K562 (cell line): ENCODE results near the gene GSTT2B. TPM values are rescaled to one million over a fixed set of nuclear protein-coding genes. Genes with fewer than 3 reads are reported as not detected.
"Not testable (repeated sequence)": the region's sequence is repeated elsewhere in the genome, so short reads cannot be mapped to it uniquely, and the experiment has no call there.

Experiments used
- ATAC-seq: fragments of 200-7000 bp; cut with Tn5 transposase; 3 replicates; pipeline ENCODE4 v1.9.1; 2020; ENCODE audit warnings: moderate library complexity
- BruUV-seq: library from RNA; stranded (reverse); fragments of 400-500 nt; replicated peaks from 2 replicates; lab custom pipeline; 2021; lab: Mats Ljungman, UMichigan
- CTCF ChIA-PET: fragments of 300-600 bp; formaldehyde crosslinking; extraction: SDS; loops from one replicate; lab custom pipeline; 2021; ENCODE audit warnings: low intra/inter-chr PET ratio; lab: Yijun Ruan, JAX
- POLR2A ChIA-PET: fragments of 300-600, 350-650 bp; sonication (Branson Sonifier 250); formaldehyde crosslinking; extraction: SDS; loops from one replicate; lab custom pipeline; 2021; ENCODE audit warnings: antibody characterized with exemption, inconsistent platforms; lab: Yijun Ruan, JAX
- DNase-seq, 4 experiments: peaks; one replicate each; pipeline versions ENCODE4 v3.0.0 to v3.0.0-alpha.2; 2011 to 2018; ENCODE audit warnings: low spot score in 3 of 4, mixed read lengths in 3 of 4; ENCODE audit errors: extremely low read depth in 1 of 4
- FAIRE-seq: peaks from 2 replicates; lab custom pipeline; 2011; peaks lifted over from hg19 to GRCh38; lab: Jason Lieb, UNC
- H2AFZ ChIP-seq: 2 replicates; pipeline ENCODE4 v1.6.0; 2011; ENCODE audit warnings: low read depth, low read length, control low read depth, inconsistent platforms
- H3K27ac ChIP-seq: fragments of 200-600 bp; 3 replicates; pipeline ENCODE4 v1.8.0; 2011; ENCODE audit warnings: low read depth, mild to moderate bottlenecking, control low read depth, inconsistent platforms, low read length, moderate library complexity, mixed read lengths; ENCODE audit errors: extremely low read depth
- H3K27me3 ChIP-seq, 2 experiments: fragments of 300-600 bp in 1 of 2; 2 replicates in 1 of 2; 3 replicates in 1 of 2; pipeline versions ENCODE4 v1.6.0 to v1.8.0; 2011; ENCODE audit warnings: inconsistent platforms in 2 of 2, low read length in 2 of 2, mild to moderate bottlenecking in 1 of 2, mixed read lengths in 1 of 2, moderate library complexity in 1 of 2; ENCODE audit not compliant: control insufficient read depth in 2 of 2, insufficient read depth in 2 of 2
- H3K36me3 ChIP-seq: fragments of 300-600 bp; 3 replicates; pipeline ENCODE4 v1.8.0; 2011; ENCODE audit warnings: mild to moderate bottlenecking, low read length, inconsistent platforms; ENCODE audit not compliant: control insufficient read depth, insufficient read depth
- H3K4me1 ChIP-seq, 2 experiments: fragments of 200-600 bp in 1 of 2; replicated peaks in 1 of 2; 2 replicates in 1 of 2; 3 replicates in 1 of 2; pipeline versions ENCODE4 v1.5.1 to v1.8.0; 2011; ENCODE audit warnings: inconsistent platforms in 2 of 2, low read length in 2 of 2, mild to moderate bottlenecking in 1 of 2, mixed read lengths in 1 of 2, moderate library complexity in 1 of 2; ENCODE audit not compliant: control insufficient read depth in 2 of 2, insufficient read depth in 2 of 2
- H3K4me2 ChIP-seq: 2 replicates; pipeline ENCODE4 v1.6.1; 2011; ENCODE audit warnings: low read length, control low read depth, inconsistent platforms, mixed read lengths; ENCODE audit not compliant: insufficient read depth
- H3K4me3 ChIP-seq: fragments of 200-600 bp; sonication (generic), shearing (Covaris generic); 2 replicates; pipeline ENCODE4 v1.5.1; 2016; ENCODE audit warnings: control low read depth, inconsistent platforms
- H3K79me2 ChIP-seq: fragments of 200-600 bp; 3 replicates; pipeline ENCODE4 v1.8.0; 2011; ENCODE audit warnings: low read length, inconsistent platforms; ENCODE audit not compliant: control insufficient read depth, insufficient read depth
- H3K9ac ChIP-seq, 2 experiments: 2 replicates each; pipeline versions ENCODE4 v1.6.0 to v1.6.1; 2011; ENCODE audit warnings: low read depth in 2 of 2, low read length in 2 of 2, control low read depth in 1 of 2, inconsistent platforms in 1 of 2, mild to moderate bottlenecking in 1 of 2, mixed read lengths in 1 of 2; ENCODE audit not compliant: insufficient read depth in 1 of 2
- H3K9me1 ChIP-seq: one replicate; pipeline ENCODE4 v1.6.0; 2011; ENCODE audit warnings: inconsistent platforms, mild to moderate bottlenecking, low read length, moderate library complexity; ENCODE audit not compliant: control insufficient read depth, insufficient read depth
- H3K9me3 ChIP-seq: replicated peaks from 2 replicates; pipeline ENCODE4 v1.5.1; 2011; ENCODE audit warnings: low read depth, low read length, inconsistent platforms; ENCODE audit not compliant: control insufficient read depth, insufficient read depth
- H4K20me1 ChIP-seq: replicated peaks from 2 replicates; pipeline ENCODE4 v1.6.1; 2011; ENCODE audit warnings: low read length, inconsistent platforms, mixed read lengths; ENCODE audit not compliant: control insufficient read depth, insufficient read depth
- WGBS: fragments of 100-300 bp; shearing (Covaris generic); methylation state at CpG from one replicate; pipeline ENCODE4 v1.1.6; 2016; ENCODE audit warnings: low coverage, mixed read lengths; ENCODE audit not compliant: insufficient coverage; ENCODE audit errors: missing lambda C conversion rate; 5-methylcytosine and 5-hydroxymethylcytosine counted together
- in situ Hi-C: fragments of 300-500 bp; cut with MboI; formaldehyde crosslinking; loops from 4 replicates; pipeline ENCODE4 v1.15.0; 2018; ENCODE audit warnings: inconsistent platforms, mixed read lengths
- intact Hi-C: fragments of 100-400 bp; cut with micrococcal nuclease; formaldehyde crosslinking; loops from 2 replicates; pipeline ENCODE4 v1.14.2; 2022
- polyA plus RNA-seq, 8 experiments: library from polyadenylated mRNA; depleted of rRNA in 4 of 8; stranded (reverse) in 5 of 8; unstranded in 3 of 8; fragments of >200 nt; fragmentation: Nextera tagmentation in 2 of 8; fragmentation: Illumina TruSeq in 1 of 8; extraction: Ambion mirVana in 2 of 8; extraction: Trizol in 1 of 8; gene quantifications; 2 replicates each; pipeline versions ENCODE4 v1.2.1 to v1.2.3, GENCODE V29; 2011 to 2014; ENCODE audit warnings: inconsistent platforms in 1 of 8, missing spikeins in 1 of 8
- total RNA-seq, 7 experiments: library from RNA; depleted of rRNA in 6 of 7; stranded (reverse); fragments of >200 nt in 6 of 7; fragmentation: Illumina TruSeq in 2 of 7; extraction: Trizol in 2 of 7; gene quantifications; 2 replicates each; pipeline versions ENCODE4 v1.2.1 to v1.2.3, GENCODE V29; 2011 to 2021; ENCODE audit warnings: low replicate concordance in 1 of 7

The GSTT2B gene
- total and polyA plus RNA-seq, 9 of the 15 experiments (the other 6 are each of a cell fraction or from before 2014, with no cell fraction given), result not detected

- BruUV-seq, result TSS peak; percentile 91
- DNase-seq, POLR2A ChIA-PET, H3K27me3 ChIP-seq, H3K4me2 ChIP-seq, CTCF ChIA-PET, H3K4me3 ChIP-seq, H4K20me1 ChIP-seq, H3K9ac ChIP-seq, H3K4me1 ChIP-seq, H2AFZ ChIP-seq, H3K27ac ChIP-seq, H3K9me1 ChIP-seq, H3K9me3 ChIP-seq, intact Hi-C loops: not testable (repeated sequence)
- in situ Hi-C loops, result loop anchor here (25.0 kb wide), 1 partner anchor 537 kb away; no protein-coding TSS in a partner anchor
- Histone ChIP-seq H3K36me3 (peaks cover 21% of the 10 kb centered on the region), H3K79me2 (peaks cover 17% of the 10 kb centered on the region)
- peak; percentile 67 for FAIRE-seq
- no CpG with 5 or more reads among the region's 27 CpGs for WGBS
- ATAC-seq, result peak; percentile 79
These were observed 13.9 kb upstream of the GSTT2B start for GRCh38 chr22:23974836-23975352.

DNA sequence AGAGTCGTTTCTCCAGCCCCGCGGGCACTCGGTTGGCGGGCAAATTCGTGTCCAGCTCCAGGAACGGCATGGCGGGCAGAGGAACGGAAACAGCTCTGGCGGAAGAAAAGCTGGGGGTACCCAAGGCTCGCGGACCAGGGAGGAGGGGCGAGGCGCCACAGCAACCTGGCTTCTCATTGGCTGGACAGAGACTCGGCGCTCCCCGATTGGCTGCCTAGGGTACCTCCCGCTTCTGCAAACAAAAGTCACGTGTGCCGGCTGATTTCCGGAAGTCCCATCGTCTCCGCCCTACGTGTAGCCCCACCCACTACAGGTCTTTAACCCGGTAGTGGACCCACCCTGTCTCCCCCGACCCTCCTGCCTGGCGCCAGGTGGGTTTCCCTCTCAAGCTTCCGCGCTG lies 13.3 kb upstream of the GSTT2B start, which contains the start of gene DDT:
Gene DDT (minus strand): TSS at position 97 of the 400 bp plus-strand sequence. CDS start 27 bp downstream, at position 70.
- no CpG with 5 or more reads among the region's 29 CpGs for WGBS
- FAIRE-seq (peak; percentile 98), ATAC-seq (peak; percentile 98)

DNA sequence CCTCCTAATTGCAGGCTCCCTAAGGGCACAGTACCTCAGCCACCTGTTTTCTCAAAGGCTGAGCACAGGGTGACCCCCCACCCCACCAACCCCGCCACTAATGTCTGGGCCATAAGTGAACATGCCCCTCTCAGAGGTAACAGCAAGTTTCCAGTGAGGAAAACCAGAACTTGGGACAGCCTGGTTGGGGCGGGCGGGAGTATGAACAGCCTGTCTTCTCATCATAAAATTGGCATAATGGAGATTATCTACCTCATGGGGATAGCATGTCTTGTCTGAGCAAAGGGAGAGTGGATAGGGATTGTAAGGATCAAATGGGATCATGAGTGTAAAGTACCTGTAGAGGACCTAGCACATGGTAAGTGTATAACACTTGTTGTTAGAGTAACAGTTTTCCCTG lies 10.9 kb upstream of the GSTT2B start:
- H3K4me3 ChIP-seq, CTCF ChIA-PET, ATAC-seq, H3K9ac ChIP-seq, H4K20me1 ChIP-seq, H3K4me2 ChIP-seq, H3K27me3 ChIP-seq, intact Hi-C loops, H2AFZ ChIP-seq, H3K27ac ChIP-seq, BruUV-seq, H3K9me3 ChIP-seq, FAIRE-seq, H3K4me1 ChIP-seq, H3K9me1 ChIP-seq: not testable (repeated sequence)
- Histone ChIP-seq H3K79me2 (peaks cover 17% of the 10 kb centered on the region), H3K36me3 (peaks cover 29% of the 10 kb centered on the region)
- in situ Hi-C loops, result loop anchor here (25.0 kb wide), 1 partner anchor 540 kb away; no protein-coding TSS in a partner anchor
- POLR2A ChIA-PET, result interaction anchor here (1.4 to 1.9 kb wide), 2 partner anchors 41 to 42 kb away, joined by 4 to 6 read pairs; no protein-coding TSS in a partner anchor
- 88% methylated on average over 1 of the region's 3 CpGs for WGBS
- DNase-seq, result peak in 3 of 4 experiments; percentile 1 to 7 (median 6)

More for the DNA sequence above, 13.3 kb upstream of the GSTT2B start, which contains the start of gene DDT:
- H3K4me3 ChIP-seq, BruUV-seq, DNase-seq, H3K9me1 ChIP-seq, H3K9ac ChIP-seq, intact Hi-C loops, H3K27me3 ChIP-seq, H3K27ac ChIP-seq, H3K4me2 ChIP-seq, H3K4me1 ChIP-seq, H4K20me1 ChIP-seq, H2AFZ ChIP-seq, CTCF ChIA-PET, H3K9me3 ChIP-seq, POLR2A ChIA-PET: not testable (repeated sequence)
- peaks cover 26% of the 10 kb centered on the region for H3K36me3 ChIP-seq
- peaks cover 17% of the 10 kb centered on the region for H3K79me2 ChIP-seq
- in situ Hi-C loops, result loop anchor here (25.0 kb wide), 1 partner anchor 538 kb away; no protein-coding TSS in a partner anchor
